GM12892 (cell line): ENCODE results near the gene IQGAP1.

ENCODE experiments used
- POLR2A ChIP-seq: IDR thresholded peaks from 2 replicates; pipeline ENCODE4 v1.6.1; 2011; ENCODE audit warnings: low read depth, low read length, control low read depth
- POLR2AphosphoS5 ChIP-seq: IDR thresholded peaks from 2 replicates; pipeline ENCODE4 v1.6.1; 2011; ENCODE audit warnings: low read depth, low read length, control low read depth

GRCh38 chr15:90519688-90520087 lies 131.6 kb downstream of the IQGAP1 start:
- TF ChIP-seq POLR2A (no peak), POLR2AphosphoS5 (no peak)
